HG02973 (cell line): ENCODE data around the gene POLR1F.
"Not testable (repeated sequence)": the region's sequence is repeated elsewhere in the genome, so short reads cannot be mapped to it uniquely, and the experiment has no call there.

Source experiments
- ATAC-seq: cut with Tn5 transposase; IDR thresholded peaks from one replicate; pipeline ENCODE4 v1.9.1; 2021; ENCODE audit warnings: moderate library complexity; ENCODE audit not compliant: unreplicated experiment

The POLR1F gene

GRCh38 chr7:19708397-19709248 lies at the start of gene POLR1F:
POLR1F (minus strand) TSS chr7:19709037; CDS start chr7:19709016, 21 bp downstream.
- ATAC-seq = peak; percentile 96

DNA sequence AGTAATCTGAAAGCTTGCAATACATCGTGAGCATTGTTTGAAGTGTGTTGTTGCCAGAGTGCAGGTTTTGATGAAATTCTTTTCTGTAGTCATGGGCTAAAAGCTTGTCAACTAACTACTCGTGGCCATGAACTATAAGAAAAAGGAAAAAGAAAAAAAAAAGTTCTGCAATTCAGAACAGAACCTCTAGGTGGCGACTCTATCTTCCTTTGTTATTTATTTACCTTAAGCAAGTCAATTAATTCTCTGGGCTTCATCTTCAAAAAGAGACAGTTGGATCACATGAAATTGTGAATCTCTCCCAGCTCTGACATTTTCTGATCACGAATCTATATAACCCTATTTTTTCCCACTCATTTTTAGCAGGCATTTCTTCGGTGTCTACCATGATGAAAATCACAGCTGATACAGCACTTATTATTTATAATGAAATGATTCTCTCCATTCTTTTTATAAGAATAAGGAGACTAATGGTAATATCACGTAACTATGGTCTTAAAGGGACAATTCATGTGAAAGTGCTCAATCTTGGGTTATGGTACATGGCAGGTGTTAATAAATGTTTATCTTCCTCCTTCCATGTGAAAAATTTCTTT lies 45.8 kb upstream of the POLR1F start:
- no peak for ATAC-seq

GRCh38 chr7:19752020-19752419 lies 43.2 kb upstream of the POLR1F start:
- no peak for ATAC-seq

- ATAC-seq = no peak
Observed at GRCh38 chr7:19749658-19750057, 40.8 kb upstream of the POLR1F start.

GRCh38 chr7:19747740-19748339 lies 39.0 kb upstream of the POLR1F start:
- ATAC-seq = no peak

DNA sequence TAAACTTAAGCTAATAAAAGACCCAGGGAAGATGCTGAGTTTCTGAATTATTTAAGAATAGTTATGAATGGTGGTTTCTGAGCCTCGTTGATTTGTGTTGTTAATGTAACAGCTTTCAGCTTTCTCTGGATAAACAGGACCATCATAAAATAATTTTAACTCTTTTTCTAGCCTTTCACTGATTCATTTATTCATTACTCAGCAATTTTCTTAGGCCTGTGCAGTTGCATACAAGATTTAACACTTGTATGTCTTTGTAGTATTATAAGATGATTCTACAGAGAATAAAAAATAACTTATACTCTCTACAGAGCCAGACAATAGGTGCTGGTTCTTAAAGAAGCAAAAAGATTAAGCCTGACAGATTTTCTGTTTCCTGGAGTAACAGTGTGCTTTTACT lies 35.2 kb upstream of the POLR1F start:
- ATAC-seq = no peak

DNA sequence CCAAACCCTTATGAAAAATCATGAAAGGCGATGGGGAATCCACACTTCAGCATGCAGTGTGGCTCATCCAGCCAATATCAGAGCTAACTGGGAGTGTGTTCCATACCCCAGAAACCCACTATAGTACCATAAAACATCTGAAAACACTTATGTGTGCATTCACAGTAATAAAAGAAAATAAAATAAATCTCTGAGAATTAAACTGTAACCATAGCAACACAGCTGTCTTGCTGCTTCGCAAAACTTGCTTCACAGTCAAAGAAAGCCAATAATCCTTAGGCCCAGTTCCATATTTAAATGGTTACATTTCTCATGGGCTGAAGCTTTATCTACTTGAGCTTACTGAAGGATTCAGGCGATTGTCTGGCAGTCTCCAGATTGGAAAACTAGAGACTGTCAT lies 19.9 kb upstream of the POLR1F start:
- no peak for ATAC-seq

DNA sequence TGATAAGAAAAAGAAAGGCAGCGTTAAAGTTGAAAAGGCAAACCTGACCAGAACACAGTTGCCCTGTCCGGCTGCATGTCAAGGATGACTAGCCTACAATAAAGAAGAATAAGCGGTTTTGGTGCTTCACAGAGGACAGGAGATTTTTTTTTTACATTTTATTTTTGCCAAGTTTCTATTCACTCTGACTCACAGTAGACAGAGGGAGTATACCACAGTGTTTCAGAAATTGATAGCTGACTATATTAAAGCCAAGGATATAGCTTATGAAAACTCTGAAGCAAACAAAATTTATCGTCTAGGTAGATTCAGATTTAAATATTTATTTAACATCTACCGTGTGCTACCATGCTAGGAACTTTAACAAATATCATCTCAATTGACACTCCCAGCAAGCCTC lies 16.9 kb upstream of the POLR1F start:
- ATAC-seq = no peak

DNA sequence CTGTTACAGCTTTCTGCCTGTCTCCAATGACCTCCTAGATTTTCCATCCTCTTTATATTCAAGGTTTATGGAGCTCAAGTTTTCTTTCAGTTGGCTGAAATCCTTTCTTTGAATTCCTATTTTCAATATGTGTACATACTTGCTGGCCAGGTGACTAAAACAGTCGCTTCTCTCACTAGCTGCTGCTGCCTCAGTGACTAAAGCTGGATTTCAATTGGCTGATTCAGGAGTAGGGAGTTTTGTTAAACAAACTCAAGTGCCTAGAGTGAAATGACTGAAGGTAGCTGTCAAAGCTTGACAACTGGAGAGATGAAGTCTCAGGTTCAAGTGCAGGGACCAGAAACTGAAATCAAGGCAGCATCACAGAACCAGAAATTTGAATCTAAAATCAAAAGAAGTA lies 6.7 kb upstream of the POLR1F start:
- no peak for ATAC-seq

GRCh38 chr7:19713676-19714075 lies 4.8 kb upstream of the POLR1F start:
- ATAC-seq = no peak

DNA sequence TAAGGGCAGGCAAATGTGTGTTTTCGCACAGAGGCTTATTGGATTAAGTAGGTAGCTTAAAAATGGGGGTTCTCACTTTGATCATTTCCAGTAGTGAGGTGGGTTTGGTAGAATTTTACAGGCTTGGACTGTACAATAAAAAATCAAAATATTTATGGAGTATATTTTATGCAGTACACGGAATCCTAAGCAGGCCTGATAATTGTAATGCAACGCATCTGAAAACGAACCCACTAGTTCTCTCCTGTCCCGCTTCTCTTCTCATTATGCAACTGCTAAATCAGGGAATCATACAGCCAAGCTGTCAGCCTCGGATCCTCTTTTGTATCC lies 377 bp upstream of the POLR1F start:
- ATAC-seq = peak; percentile 2

DNA sequence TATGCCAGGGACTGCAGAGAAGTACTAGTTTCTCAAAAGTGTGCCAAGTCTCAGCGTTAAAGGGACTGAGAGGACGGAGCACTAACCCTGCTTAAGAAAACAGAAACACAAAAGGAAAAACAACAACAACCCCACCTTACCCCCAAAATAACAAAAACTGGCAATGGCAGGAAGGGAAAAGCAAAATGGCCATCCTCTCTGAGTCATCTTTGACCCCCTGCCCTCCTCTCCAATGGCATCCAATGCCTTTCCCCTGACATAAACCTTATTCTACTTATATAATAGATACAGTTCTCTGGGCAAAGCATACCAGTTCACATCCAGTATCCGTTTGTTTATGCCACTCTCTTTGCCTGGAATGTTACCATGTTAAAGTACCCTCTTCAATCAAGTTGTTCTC lies 1.6 kb downstream of the POLR1F start:
- no peak for ATAC-seq

DNA sequence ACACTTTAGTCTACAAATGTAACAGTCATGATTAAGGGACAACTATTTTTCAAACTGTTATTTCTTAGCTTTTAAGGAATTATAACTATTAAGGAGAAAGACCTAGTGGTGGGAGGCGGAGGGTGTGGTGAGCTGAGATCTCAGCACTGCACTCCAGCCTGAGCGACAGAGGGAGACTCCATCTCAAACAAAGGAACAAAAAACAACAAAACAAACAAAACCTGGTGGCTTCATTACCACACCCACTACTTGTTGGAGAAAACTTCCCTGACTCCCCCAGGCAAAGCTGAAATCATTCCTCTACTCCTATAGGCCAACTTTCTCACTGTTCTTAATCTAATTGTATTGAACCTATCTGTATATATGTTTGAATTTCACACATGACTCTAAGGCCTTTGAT lies 3.2 kb downstream of the POLR1F start:
- no peak for ATAC-seq

DNA sequence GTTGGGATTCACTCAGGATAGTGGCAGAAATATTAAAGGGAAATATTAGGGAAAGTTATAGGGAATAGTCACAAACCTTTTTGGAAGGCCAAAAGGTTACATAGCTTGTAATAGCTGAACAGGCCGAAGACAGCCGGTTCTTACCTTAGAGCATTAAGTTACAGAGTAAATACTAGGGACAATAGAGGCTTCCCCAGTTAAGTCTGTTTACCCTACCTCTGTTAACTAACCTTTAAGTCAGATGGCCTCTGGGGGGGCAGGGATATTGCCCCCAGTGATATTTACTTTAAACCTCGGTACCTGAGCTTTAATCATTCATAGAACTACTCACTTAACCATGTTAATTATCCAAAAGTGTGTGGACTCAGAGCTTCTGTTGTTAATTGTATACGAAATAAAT lies 7.4 kb downstream of the POLR1F start:
- no peak for ATAC-seq

- ATAC-seq = no peak
Observed at GRCh38 chr7:19700936-19701335, 7.9 kb downstream of the POLR1F start.

- no peak for ATAC-seq
Observed at GRCh38 chr7:19698331-19698730, 10.5 kb downstream of the POLR1F start.

GRCh38 chr7:19696926-19697325 lies 11.9 kb downstream of the POLR1F start:
- no peak for ATAC-seq

GRCh38 chr7:19692111-19692828 lies 16.6 kb downstream of the POLR1F start:
- ATAC-seq = no peak

DNA sequence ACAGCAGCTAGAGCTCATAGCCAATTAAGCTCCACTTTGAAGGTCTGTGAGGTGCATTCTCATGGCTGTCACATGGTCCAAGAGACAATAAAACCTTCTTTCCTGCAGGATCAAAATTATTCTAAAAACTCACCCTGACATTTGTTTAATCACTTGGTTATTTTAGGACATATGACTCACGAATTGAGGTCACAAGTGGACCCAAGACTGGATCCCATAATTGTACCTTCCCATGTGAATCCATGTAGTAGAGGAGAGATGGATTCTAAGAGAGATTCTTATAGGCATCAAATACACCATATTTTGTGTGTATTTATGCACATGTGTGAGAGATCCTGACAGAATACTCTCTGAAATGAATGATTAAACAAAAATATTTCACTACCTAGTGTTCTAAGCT lies 18.1 kb downstream of the POLR1F start:
- ATAC-seq = no peak

DNA sequence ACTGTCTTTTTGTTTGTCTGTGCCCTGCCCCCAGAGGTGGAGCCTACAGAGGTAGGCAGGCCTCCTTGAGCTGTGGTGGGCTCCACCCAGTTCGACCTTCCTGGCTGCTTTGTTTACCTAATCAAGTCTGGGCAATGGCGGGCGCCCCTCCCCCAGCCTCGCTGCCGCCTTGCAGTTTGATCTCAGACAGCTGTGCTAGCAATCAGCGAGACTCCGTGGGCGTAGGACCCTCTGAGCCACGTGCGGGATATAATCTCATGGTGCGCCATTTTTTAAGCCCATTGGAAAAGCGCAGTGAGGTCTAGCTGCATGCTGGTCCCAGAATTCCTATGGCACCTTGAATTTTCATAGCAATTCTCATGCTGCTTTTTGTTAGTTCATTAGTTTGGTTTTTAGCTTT lies 19.7 kb downstream of the POLR1F start:
- not testable (repeated sequence) for ATAC-seq

DNA sequence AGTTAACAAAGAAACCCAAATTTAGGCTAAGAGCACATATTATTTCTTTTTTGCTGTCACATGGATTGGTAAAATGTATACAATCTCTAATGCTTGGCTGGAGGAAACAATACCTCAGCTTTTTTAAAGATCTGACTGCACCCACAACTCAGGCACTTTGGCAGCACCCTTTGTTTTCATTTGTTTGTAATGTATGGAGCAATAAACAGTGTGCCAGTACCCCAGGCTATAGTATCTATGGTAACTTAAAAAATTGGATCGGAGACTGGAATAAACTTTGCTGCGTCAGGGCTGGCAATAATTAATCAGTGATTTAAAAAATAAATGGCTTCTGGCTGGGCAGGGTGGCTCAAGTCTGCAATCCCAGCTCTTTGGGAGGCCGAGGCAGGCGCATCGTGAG lies 27.2 kb downstream of the POLR1F start:
- no peak for ATAC-seq

- ATAC-seq = peak; percentile 87
Observed at GRCh38 chr7:19677180-19677579, 31.7 kb downstream of the POLR1F start.
